ENCODE data around the gene MEPCE.

Gene MEPCE

GRCh38 chr7:100465299-100465698 is 35.7 kb downstream of the MEPCE start:
- no peak for DNase-seq

GRCh38 chr7:100465702-100466311 is 36.2 kb downstream of the MEPCE start:
- DNase-seq: peak; percentile 63 to 78

- DNase-seq: no peak
These were observed 37.3 kb downstream of the MEPCE start for GRCh38 chr7:100466653-100467605.

- DNase-seq: no peak
These were observed 38.2 kb downstream of the MEPCE start for GRCh38 chr7:100467638-100468373.

GRCh38 chr7:100469227-100470044 is 39.8 kb downstream of the MEPCE start:
- peak; percentile 44 to 78 for DNase-seq

- DNase-seq: no peak
These were observed 41.4 kb downstream of the MEPCE start for GRCh38 chr7:100471021-100471420.

- no peak for DNase-seq
These were observed 42.7 kb downstream of the MEPCE start for GRCh38 chr7:100472121-100472851.

GRCh38 chr7:100472854-100473499 is 43.3 kb downstream of the MEPCE start:
- no peak for DNase-seq

- no peak for DNase-seq
These were observed 45.9 kb downstream of the MEPCE start for GRCh38 chr7:100475549-100475948.

GRCh38 chr7:100476101-100476780 is 46.6 kb downstream of the MEPCE start:
- no peak for DNase-seq

- no peak for DNase-seq
These were observed 47.6 kb downstream of the MEPCE start for GRCh38 chr7:100476903-100477870.

GRCh38 chr7:100477871-100478267 is 48.2 kb downstream of the MEPCE start:
- no peak for DNase-seq

- DNase-seq: peak in 1 of 2 experiments; percentile 41
These were observed 49.5 kb downstream of the MEPCE start, which contains the start of gene TSC22D4 for GRCh38 chr7:100478958-100479660. Gene TSC22D4, minus strand, starts transcription at chr7:100479214. Its CDS starts 1,176 bp downstream, at chr7:100478038.

- DNase-seq: no peak
These were observed 51.8 kb downstream of the MEPCE start for GRCh38 chr7:100481466-100481865.

GRCh38 chr7:100482728-100483089 is 53.1 kb downstream of the MEPCE start:
- DNase-seq: no peak

- peak; percentile 70 to 84 for DNase-seq
These were observed 53.6 kb downstream of the MEPCE start for GRCh38 chr7:100483090-100483721.

All from NCI-H1930 (cell line).